GM19468 (cell line): Measurements from ENCODE around the gene SDHA.
"Not testable (repeated sequence)": the region's sequence is repeated elsewhere in the genome, so short reads cannot be mapped to it uniquely, and the experiment has no call there.

Experiments
- ATAC-seq: cut with Tn5 transposase; IDR thresholded peaks from one replicate; pipeline ENCODE4 v1.9.1; 2021; ENCODE audit warnings: mild to moderate bottlenecking, moderate library complexity, moderate number of reproducible peaks; ENCODE audit not compliant: unreplicated experiment; ENCODE audit errors: extremely low read depth

SDHA gene

GRCh38 chr5:291345-291744, 73.2 kb downstream of the SDHA start:
- ATAC-seq, result not testable (repeated sequence)

GRCh38 chr5:294788-295187, 76.7 kb downstream of the SDHA start:
- not testable (repeated sequence) for ATAC-seq

GRCh38 chr5:296207-296606, 78.1 kb downstream of the SDHA start:
- not testable (repeated sequence) for ATAC-seq

- not testable (repeated sequence) for ATAC-seq
Measured at GRCh38 chr5:296954-297353, 78.8 kb downstream of the SDHA start.

- not testable (repeated sequence) for ATAC-seq
Measured at GRCh38 chr5:297448-297847, 79.3 kb downstream of the SDHA start.

- ATAC-seq, result not testable (repeated sequence)
Measured at GRCh38 chr5:297991-298736, 80.0 kb downstream of the SDHA start.

GRCh38 chr5:298737-299125, 80.6 kb downstream of the SDHA start:
- no peak for ATAC-seq

- not testable (repeated sequence) for ATAC-seq
Measured at GRCh38 chr5:299921-300320, 81.8 kb downstream of the SDHA start.

- not testable (repeated sequence) for ATAC-seq
Measured at GRCh38 chr5:300691-301435, 82.7 kb downstream of the SDHA start.

GRCh38 chr5:302416-302815, 84.3 kb downstream of the SDHA start:
- not testable (repeated sequence) for ATAC-seq

- ATAC-seq, result no peak
Measured at GRCh38 chr5:302966-303365, 84.8 kb downstream of the SDHA start.

GRCh38 chr5:303741-304140, 85.6 kb downstream of the SDHA start:
- ATAC-seq, result not testable (repeated sequence)

- no peak for ATAC-seq
Measured at GRCh38 chr5:305050-305449, 86.9 kb downstream of the SDHA start.

GRCh38 chr5:305459-305858, 87.3 kb downstream of the SDHA start:
- ATAC-seq, result no peak

- ATAC-seq, result no peak
Measured at GRCh38 chr5:306011-306805, 88.1 kb downstream of the SDHA start.
